Measurements from ENCODE around the gene GLI3.

GRCh38 chr7:42064534-42064933 is 172.5 kb downstream of the GLI3 start:
- no peak for TF ChIP-seq CTCF (conservative IDR thresholded peaks at IDR 0.05; ENCODE audit: low read length)
- TF ChIP-seq EZH2phosphoT487 (IDR thresholded peaks at IDR 0.05; ENCODE audit: borderline replicate concordance), result no peak

Data from Loucy (cell line).